Liver (tissue), 9 donors: ENCODE data around the gene CNGA4. TPM values are rescaled to one million over a fixed set of nuclear protein-coding genes. Genes with fewer than 3 reads are reported as not detected.

ENCODE experiments used
- DNase-seq: peaks from one replicate; pipeline ENCODE4 v3.0.0-alpha.2; 2017; ENCODE audit warnings: low spot score
- H3K27ac ChIP-seq, 2 donors: one replicate each; pipeline ENCODE4 v1.7.0; 2013; ENCODE audit warnings: inconsistent platforms in 2 of 2, low read length in 2 of 2, control low read depth in 1 of 2, low read depth in 1 of 2, mild to moderate bottlenecking in 1 of 2
- H3K27me3 ChIP-seq, 4 donors: one replicate each; pipeline versions ENCODE4 v1.6.1 to v1.7.0; 2013; ENCODE audit warnings: low read length in 3 of 4, inconsistent platforms in 1 of 4, mild to moderate bottlenecking in 1 of 4, moderate library complexity in 1 of 4; ENCODE audit not compliant: control insufficient read depth in 4 of 4, insufficient read depth in 4 of 4
- H3K36me3 ChIP-seq, 4 donors: one replicate each; pipeline versions ENCODE4 v1.6.1 to v1.7.0; 2013; ENCODE audit warnings: low read length in 3 of 4, mild to moderate bottlenecking in 3 of 4, low read depth in 1 of 4, moderate library complexity in 1 of 4; ENCODE audit not compliant: control insufficient read depth in 4 of 4, insufficient read depth in 3 of 4
- H3K4me1 ChIP-seq, 4 donors: one replicate each; pipeline versions ENCODE4 v1.6.1 to v1.7.0; 2013; ENCODE audit warnings: low read length in 3 of 4, mild to moderate bottlenecking in 3 of 4, moderate library complexity in 1 of 4; ENCODE audit not compliant: control insufficient read depth in 4 of 4, insufficient read depth in 4 of 4
- H3K4me3 ChIP-seq, 3 donors: one replicate each; pipeline versions ENCODE4 v1.6.1 to v1.7.0; 2013; ENCODE audit warnings: low read length in 3 of 3, control low read depth in 1 of 3, low read depth in 1 of 3, mild to moderate bottlenecking in 1 of 3
- H3K9ac ChIP-seq, 2 donors: one replicate each; pipeline ENCODE4 v1.7.0; 2013; ENCODE audit warnings: low read length in 2 of 2, mild to moderate bottlenecking in 2 of 2, moderate library complexity in 2 of 2, control low read depth in 1 of 2, low read depth in 1 of 2
- H3K9me3 ChIP-seq, 4 donors: one replicate each; pipeline versions ENCODE4 v1.6.1 to v1.7.0; 2013; ENCODE audit warnings: low read length in 3 of 4; ENCODE audit not compliant: control insufficient read depth in 4 of 4
- EGR1 ChIP-seq, 2 donors: IDR thresholded peaks; 2 replicates each; pipeline ENCODE4 v1.6.1; 2016 to 2018; ENCODE audit warnings: antibody characterized with exemption in 2 of 2, low read depth in 2 of 2
- FOXA1 ChIP-seq: IDR thresholded peaks from 2 replicates; pipeline ENCODE4 v1.6.1; 2016; ENCODE audit warnings: antibody characterized with exemption
- FOXA2 ChIP-seq: IDR thresholded peaks from 2 replicates; pipeline ENCODE4 v1.6.1; 2016; ENCODE audit warnings: antibody characterized with exemption
- GABPA ChIP-seq, 2 donors: IDR thresholded peaks in 1 of 2; conservative IDR thresholded peaks in 1 of 2; 2 replicates each; pipeline ENCODE4 v1.6.1; 2016; ENCODE audit warnings: antibody characterized with exemption in 2 of 2, mild to moderate bottlenecking in 1 of 2, moderate library complexity in 1 of 2
- HNF4A ChIP-seq, 2 donors: conservative IDR thresholded peaks; 2 replicates each; pipeline ENCODE4 v1.6.1; 2016; ENCODE audit warnings: antibody characterized with exemption in 2 of 2, mild to moderate bottlenecking in 2 of 2
- HNF4G ChIP-seq: IDR thresholded peaks from 2 replicates; pipeline ENCODE4 v1.6.1; 2016; ENCODE audit warnings: antibody characterized with exemption
- JUND ChIP-seq, 2 donors: IDR thresholded peaks; 2 replicates each; pipeline ENCODE4 v1.6.1; 2016; ENCODE audit warnings: antibody characterized with exemption in 2 of 2
- NR2F2 ChIP-seq: IDR thresholded peaks from 2 replicates; pipeline ENCODE4 v1.6.1; 2016; ENCODE audit warnings: antibody characterized with exemption
- RAD21 ChIP-seq, 2 donors: IDR thresholded peaks; 2 replicates each; pipeline ENCODE4 v1.6.1; 2016; ENCODE audit warnings: antibody characterized with exemption in 2 of 2, mild to moderate bottlenecking in 2 of 2
- REST ChIP-seq: IDR thresholded peaks from 2 replicates; pipeline ENCODE4 v1.6.1; 2016; ENCODE audit warnings: antibody characterized with exemption, mild to moderate bottlenecking
- RXRA ChIP-seq, 2 donors: IDR thresholded peaks; 2 replicates each; pipeline ENCODE4 v1.6.1; 2017 to 2018; ENCODE audit warnings: antibody characterized with exemption in 2 of 2, mild to moderate bottlenecking in 1 of 2
- SP1 ChIP-seq: IDR thresholded peaks from 2 replicates; pipeline ENCODE4 v1.6.1; 2018; ENCODE audit warnings: antibody characterized with exemption, mild to moderate bottlenecking
- TAF1 ChIP-seq: conservative IDR thresholded peaks from 2 replicates; pipeline ENCODE4 v1.6.1; 2016; ENCODE audit warnings: antibody characterized with exemption, mild to moderate bottlenecking
- YY1 ChIP-seq: IDR thresholded peaks from 2 replicates; pipeline ENCODE4 v1.6.1; 2016; ENCODE audit warnings: antibody characterized with exemption, mild to moderate bottlenecking
- WGBS: extraction: QIAGEN DNeasy Blood & Tissue Kit; methylation state at CpG from one replicate; pipeline ENCODE4 v1.1.7; 2013; 5-methylcytosine and 5-hydroxymethylcytosine counted together
- polyA plus RNA-seq, 2 donors: library from polyadenylated mRNA; stranded (reverse) in 1 of 2; unstranded in 1 of 2; fragments of 200-250 nt in 1 of 2; fragments of >200 nt in 1 of 2; fragmentation: Nextera tagmentation in 1 of 2; extraction: Ambion mirVana in 1 of 2; gene quantifications; one replicate each; pipeline versions ENCODE4 v1.2.1 to v1.2.3, GENCODE V29; 2013 to 2015
- total RNA-seq, 2 donors: library from RNA; depleted of rRNA; stranded (reverse); fragments of >200 nt; gene quantifications; one replicate each; pipeline ENCODE4 v1.2.3, GENCODE V29; 2014
- TF ChIP-seq, protein P1 (sequence below): IDR thresholded peaks from 2 replicates; pipeline ENCODE4 v1.6.1; 2016; ENCODE audit warnings: antibody characterized with exemption
- TF ChIP-seq, protein P2 (sequence below): fragments of 150-350 bp; IDR thresholded peaks from 2 replicates; pipeline ENCODE4 v1.5.1; 2017; ENCODE audit warnings: improper control_type of control experiment, low read depth, low read length; ENCODE audit not compliant: missing input control
- TF ChIP-seq, protein P3 (sequence below): IDR thresholded peaks from 2 replicates; pipeline ENCODE4 v1.6.1; 2016; ENCODE audit warnings: antibody characterized with exemption
- TF ChIP-seq, protein P4 (sequence below): IDR thresholded peaks from 2 replicates; pipeline ENCODE4 v1.6.1; 2016; ENCODE audit warnings: antibody characterized with exemption
- donor health status: healthy.
- donor health status: healthy.
- donor health status: healthy.
- donor health status: healthy.
- donor health status: healthy.

Gene CNGA4
- total and polyA plus RNA-seq, 4 donors: 0.09 TPM; not detected in 3

GRCh38 chr11:6232899-6233298, 6.0 kb upstream of the CNGA4 start:
- no peak overlapping the region for H3K27ac ChIP-seq
- peaks cover 7 to 41% (median 33%) of the 10 kb centered on the region in 4 donors for H3K4me1 ChIP-seq
- no peak overlapping the region for H3K9ac ChIP-seq
- no peaks in the 10 kb centered on the region for H3K27me3 ChIP-seq
- DNase-seq: no peak
- H3K4me3 ChIP-seq: no peak overlapping the region
- no peaks in the 10 kb centered on the region for H3K9me3 ChIP-seq
- no peak for TF ChIP-seq EGR1 (IDR thresholded peaks at IDR 0.05; ENCODE audit: low read depth in 2 of 2)
- TF ChIP-seq HNF4G: no peak
- no peaks in the 10 kb centered on the region for H3K36me3 ChIP-seq

DNA sequence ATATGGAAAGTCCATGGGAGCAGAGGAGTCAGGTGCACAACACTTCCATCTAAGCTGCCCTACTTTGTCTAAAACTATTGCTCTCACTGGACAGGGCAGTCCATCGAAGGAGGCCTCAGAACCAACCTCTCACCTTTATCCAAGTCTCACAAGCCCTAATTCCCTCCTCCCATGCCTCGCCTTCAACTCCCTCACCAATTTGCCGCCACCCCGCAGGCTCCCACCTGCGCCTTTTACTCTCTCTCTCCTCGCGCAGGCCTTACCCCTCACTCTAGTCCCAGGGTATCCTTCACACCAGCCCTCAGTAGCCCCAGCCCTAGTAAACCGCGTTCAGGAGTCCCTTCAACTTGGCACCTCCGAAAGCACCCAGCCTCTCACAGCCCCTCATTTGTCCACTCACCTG, 4.9 kb upstream of the CNGA4 start:
- H3K4me1 ChIP-seq: peaks cover 7 to 32% (median 28%) of the 10 kb centered on the region in 4 donors
- no peak for TF ChIP-seq RAD21 (IDR thresholded peaks at IDR 0.05)
- no peak for TF ChIP-seq NR2F2
- TF ChIP-seq, protein P1, sequence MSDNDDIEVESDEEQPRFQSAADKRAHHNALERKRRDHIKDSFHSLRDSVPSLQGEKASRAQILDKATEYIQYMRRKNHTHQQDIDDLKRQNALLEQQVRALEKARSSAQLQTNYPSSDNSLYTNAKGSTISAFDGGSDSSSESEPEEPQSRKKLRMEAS: no peak
- no peak for TF ChIP-seq TAF1
- no peaks in the 10 kb centered on the region for H3K9me3 ChIP-seq
- peak overlapping the region; percentile 17 to 60 for H3K9ac ChIP-seq
- WGBS: 2% methylated on average over 10 of the region's 10 CpGs
- no peaks in the 10 kb centered on the region for H3K36me3 ChIP-seq
- peak overlapping the region; percentile 50 to 68 for H3K27ac ChIP-seq
- no peak for DNase-seq
- H3K27me3 ChIP-seq: no peaks in the 10 kb centered on the region
- H3K4me3 ChIP-seq: peak overlapping the region; percentile 68 to 78 (median 74)

DNA sequence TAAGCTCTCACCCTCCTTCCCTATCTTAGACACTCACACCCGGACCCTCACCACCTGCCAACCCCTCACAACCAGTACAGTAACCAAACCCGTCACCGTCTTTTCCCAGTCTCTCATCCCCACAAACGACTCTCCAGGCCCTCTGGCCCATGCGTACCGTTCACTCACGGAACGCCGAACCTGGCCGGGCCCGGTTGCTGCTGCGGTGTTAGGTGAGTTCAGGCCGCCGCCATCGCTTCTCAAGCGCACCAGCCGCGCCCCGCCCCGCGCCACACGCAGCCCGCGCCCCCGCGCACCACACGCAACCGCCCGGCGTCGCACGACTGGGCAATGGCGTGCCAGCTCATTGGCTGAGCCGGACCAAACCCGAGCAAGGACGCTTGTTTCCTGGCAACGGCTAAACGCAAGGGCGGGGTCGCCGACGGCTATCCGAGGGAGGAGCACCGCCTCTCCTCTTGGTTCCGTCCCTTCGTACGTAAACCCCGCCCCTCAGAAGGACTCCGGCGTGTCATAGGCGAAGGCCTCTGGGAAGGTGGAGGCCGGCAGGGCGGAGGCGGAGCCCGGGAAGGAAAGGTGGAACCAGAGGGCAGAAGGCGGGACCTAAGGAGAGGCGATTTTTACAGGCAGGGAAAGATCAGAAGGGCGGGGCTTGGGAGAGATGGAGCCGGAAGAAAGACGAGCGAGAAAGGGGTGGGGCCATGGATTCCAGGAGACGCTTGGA, 4.3 kb upstream of the CNGA4 start, which contains the start of gene FHIP1B:
Gene FHIP1B, minus strand, starts transcription at position 250 of the 721 bp plus-strand sequence. CDS start 10,120 bp downstream, outside the sequence.
- peaks cover 7 to 28% (median 25%) of the 10 kb centered on the region in 4 donors for H3K4me1 ChIP-seq
- no peaks in the 10 kb centered on the region for H3K9me3 ChIP-seq
- DNase-seq: peak; percentile 98
- TF ChIP-seq TAF1 (no peak), SP1 (peak; percentile 97), NR2F2 (peak; percentile 80), REST (no peak), RXRA (IDR thresholded peaks at IDR 0.05) (peak; percentile 71 to 81), EGR1 (IDR thresholded peaks at IDR 0.05; ENCODE audit: low read depth in 2 of 2) (peak; percentile 57 to 92), YY1 (peak; percentile 95), FOXA2 (no peak), HNF4G (peak; percentile 65), JUND (IDR thresholded peaks at IDR 0.05) (peak; percentile 79 to 88), RAD21 (IDR thresholded peaks at IDR 0.05) (peak; percentile 45 to 50), FOXA1 (peak; percentile 61), GABPA (IDR thresholded peaks at IDR 0.05 in 1 of 2, conservative IDR thresholded peaks at IDR 0.05 in 1 of 2) (peak in 1 of 2 donors; percentile 80), HNF4A (conservative IDR thresholded peaks at IDR 0.05) (peak; percentile 67 to 83)
- TF ChIP-seq, protein P2, sequence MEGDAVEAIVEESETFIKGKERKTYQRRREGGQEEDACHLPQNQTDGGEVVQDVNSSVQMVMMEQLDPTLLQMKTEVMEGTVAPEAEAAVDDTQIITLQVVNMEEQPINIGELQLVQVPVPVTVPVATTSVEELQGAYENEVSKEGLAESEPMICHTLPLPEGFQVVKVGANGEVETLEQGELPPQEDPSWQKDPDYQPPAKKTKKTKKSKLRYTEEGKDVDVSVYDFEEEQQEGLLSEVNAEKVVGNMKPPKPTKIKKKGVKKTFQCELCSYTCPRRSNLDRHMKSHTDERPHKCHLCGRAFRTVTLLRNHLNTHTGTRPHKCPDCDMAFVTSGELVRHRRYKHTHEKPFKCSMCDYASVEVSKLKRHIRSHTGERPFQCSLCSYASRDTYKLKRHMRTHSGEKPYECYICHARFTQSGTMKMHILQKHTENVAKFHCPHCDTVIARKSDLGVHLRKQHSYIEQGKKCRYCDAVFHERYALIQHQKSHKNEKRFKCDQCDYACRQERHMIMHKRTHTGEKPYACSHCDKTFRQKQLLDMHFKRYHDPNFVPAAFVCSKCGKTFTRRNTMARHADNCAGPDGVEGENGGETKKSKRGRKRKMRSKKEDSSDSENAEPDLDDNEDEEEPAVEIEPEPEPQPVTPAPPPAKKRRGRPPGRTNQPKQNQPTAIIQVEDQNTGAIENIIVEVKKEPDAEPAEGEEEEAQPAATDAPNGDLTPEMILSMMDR: no peak
- TF ChIP-seq, protein P3, sequence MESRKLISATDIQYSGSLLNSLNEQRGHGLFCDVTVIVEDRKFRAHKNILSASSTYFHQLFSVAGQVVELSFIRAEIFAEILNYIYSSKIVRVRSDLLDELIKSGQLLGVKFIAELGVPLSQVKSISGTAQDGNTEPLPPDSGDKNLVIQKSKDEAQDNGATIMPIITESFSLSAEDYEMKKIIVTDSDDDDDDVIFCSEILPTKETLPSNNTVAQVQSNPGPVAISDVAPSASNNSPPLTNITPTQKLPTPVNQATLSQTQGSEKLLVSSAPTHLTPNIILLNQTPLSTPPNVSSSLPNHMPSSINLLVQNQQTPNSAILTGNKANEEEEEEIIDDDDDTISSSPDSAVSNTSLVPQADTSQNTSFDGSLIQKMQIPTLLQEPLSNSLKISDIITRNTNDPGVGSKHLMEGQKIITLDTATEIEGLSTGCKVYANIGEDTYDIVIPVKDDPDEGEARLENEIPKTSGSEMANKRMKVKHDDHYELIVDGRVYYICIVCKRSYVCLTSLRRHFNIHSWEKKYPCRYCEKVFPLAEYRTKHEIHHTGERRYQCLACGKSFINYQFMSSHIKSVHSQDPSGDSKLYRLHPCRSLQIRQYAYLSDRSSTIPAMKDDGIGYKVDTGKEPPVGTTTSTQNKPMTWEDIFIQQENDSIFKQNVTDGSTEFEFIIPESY: peak; percentile 54
- TF ChIP-seq, protein P4, sequence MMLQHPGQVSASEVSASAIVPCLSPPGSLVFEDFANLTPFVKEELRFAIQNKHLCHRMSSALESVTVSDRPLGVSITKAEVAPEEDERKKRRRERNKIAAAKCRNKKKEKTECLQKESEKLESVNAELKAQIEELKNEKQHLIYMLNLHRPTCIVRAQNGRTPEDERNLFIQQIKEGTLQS: peak; percentile 21
- TF ChIP-seq, protein P1: peak; percentile 61
- WGBS: under 1% methylated on average over 62 of the region's 62 CpGs
- H3K27ac ChIP-seq: peak within 1 kb of the TSS; percentile 63 to 68
- H3K9ac ChIP-seq: peak within 1 kb of the TSS; percentile 17 to 60
- no peaks in the 10 kb centered on the region for H3K27me3 ChIP-seq
- peak within 1 kb of the TSS; percentile 74 to 82 (median 78) for H3K4me3 ChIP-seq
- H3K36me3 ChIP-seq: no peaks in the 10 kb centered on the region
